ENCODE results near the gene TULP1. TPM values are rescaled to one million over a fixed set of nuclear protein-coding genes. Genes with fewer than 3 reads are reported as not detected.

The TULP1 gene
- total RNA-seq, 2 experiments from 2014 or later: not detected

DNA sequence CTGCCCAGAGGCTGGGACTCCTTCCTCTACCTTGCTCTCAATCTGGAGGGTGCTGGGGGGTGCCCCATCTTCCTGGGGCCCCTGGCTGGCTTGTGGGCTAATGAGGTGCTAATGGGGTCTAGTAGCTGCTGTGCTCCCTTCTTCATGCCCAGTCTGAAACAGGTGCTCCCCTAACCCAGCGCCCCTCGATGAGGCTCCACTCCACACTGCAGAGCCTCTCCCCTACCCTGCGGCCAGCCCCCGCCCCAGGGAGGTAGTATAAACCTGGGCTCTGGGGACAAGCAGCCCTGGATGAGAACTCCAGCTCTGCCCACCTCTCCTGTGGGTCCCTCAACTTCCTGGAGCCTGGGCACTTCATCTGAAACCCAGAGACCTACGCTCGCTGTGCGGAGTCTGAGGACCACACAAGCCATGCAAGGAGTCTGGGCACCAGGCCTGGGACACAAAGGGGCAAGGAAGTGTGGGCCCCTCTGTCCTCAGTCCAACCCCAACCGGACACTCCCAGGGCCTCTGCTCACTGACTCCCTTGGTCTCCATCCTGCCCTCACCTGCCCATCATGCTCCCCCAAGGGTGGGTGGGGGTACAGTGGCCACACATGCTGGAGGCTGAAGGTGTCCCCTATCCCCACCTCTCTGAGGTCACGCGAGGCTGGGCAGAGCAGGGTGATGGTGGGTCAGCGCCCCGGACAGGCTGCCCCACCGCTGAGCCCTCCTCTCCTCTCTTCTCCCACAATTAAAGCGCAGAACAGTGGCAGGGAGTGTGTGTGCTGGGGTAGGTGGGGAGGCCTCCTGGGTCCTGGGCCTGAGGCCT lies 38.4 kb downstream of the TULP1 start:
- Mint-ChIP-seq H3K27ac (peak overlapping the region; percentile 62), H3K4me1 (peaks cover 36% of the 10 kb centered on the region), H3K36me3 (peaks cover 36% of the 10 kb centered on the region), H3K4me3 (no peak overlapping the region), H3K9me3 (peaks cover 1% of the 10 kb centered on the region), H3K27me3 (peaks cover 17% of the 10 kb centered on the region)
- no peak for DNase-seq

- DNase-seq: no peak
Observed at GRCh38 chr6:35473850-35474130, 38.9 kb downstream of the TULP1 start.

GRCh38 chr6:35473075-35473849 lies 39.4 kb downstream of the TULP1 start:
- H3K4me3 Mint-ChIP-seq: peak overlapping the region; percentile 42
- H3K9me3 Mint-ChIP-seq: peaks cover 1% of the 10 kb centered on the region
- peak overlapping the region; percentile 68 for H3K27ac Mint-ChIP-seq
- H3K4me1 Mint-ChIP-seq: peaks cover 38% of the 10 kb centered on the region
- DNase-seq: peak; percentile 52
- peaks cover 19% of the 10 kb centered on the region for H3K27me3 Mint-ChIP-seq
- H3K36me3 Mint-ChIP-seq: peaks cover 47% of the 10 kb centered on the region

More at GRCh38 chr6:35473850-35474130, 38.9 kb downstream of the TULP1 start:
- Mint-ChIP-seq H3K36me3 (peaks cover 42% of the 10 kb centered on the region), H3K4me3 (peak overlapping the region; percentile 22), H3K9me3 (peaks cover 1% of the 10 kb centered on the region), H3K4me1 (peaks cover 38% of the 10 kb centered on the region), H3K27me3 (peaks cover 19% of the 10 kb centered on the region), H3K27ac (peak overlapping the region; percentile 67)

DNA sequence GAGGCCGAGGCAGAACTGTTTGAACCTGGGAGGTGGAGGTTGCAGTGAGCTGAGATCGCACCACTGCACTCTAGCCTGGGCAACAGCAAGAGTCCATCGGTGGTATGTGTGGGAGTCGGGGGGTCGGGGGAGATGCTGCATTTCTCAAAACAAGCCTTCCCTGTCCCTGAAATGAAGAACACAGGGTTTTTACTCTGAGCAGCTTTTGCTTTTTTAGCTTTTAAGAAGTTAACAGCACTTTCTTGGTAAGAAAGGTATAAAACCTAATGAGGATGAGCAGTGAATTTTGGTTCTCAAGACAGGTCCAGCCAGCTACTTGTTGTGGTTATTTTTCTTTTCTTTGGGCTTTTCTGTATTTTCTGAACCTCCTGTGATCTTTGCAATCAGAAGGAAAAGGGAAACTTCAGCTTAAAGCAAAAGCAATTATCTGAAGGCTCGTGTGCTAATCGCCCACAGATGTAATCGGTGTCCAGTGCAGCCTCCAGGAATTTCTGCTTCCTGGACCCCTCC lies 40.8 kb downstream of the TULP1 start:
- Mint-ChIP-seq H3K36me3 (peaks cover 57% of the 10 kb centered on the region), H3K27ac (peak overlapping the region; percentile 97), H3K27me3 (peaks cover 19% of the 10 kb centered on the region), H3K9me3 (peaks cover 1% of the 10 kb centered on the region), H3K4me3 (peak overlapping the region; percentile 98), H3K4me1 (peaks cover 46% of the 10 kb centered on the region)
- no peak for DNase-seq

DNA sequence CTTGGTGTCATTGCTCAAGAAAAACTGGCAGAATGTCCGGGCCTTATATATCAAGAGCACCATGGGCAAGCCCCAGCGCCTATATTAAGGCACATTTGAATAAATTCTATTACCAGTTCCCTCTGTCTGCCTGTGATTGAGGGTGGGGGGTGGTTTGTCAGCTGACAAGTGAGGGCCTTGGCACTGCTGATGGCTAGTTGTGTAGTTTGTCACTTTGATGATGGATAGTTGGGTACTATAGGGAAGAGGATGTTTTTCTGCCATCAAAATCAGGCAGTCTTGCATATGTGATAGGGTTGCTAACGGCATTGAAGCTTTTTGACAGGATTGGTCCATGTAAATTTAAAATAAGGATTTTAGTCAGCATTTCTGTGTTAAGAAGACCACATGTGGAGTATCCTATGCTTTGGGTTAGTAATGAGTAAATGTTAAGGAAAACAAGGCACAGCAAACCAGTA lies 42.0 kb downstream of the TULP1 start:
- H3K4me1 Mint-ChIP-seq: peaks cover 44% of the 10 kb centered on the region
- peaks cover 1% of the 10 kb centered on the region for H3K9me3 Mint-ChIP-seq
- peak overlapping the region; percentile 97 for H3K27ac Mint-ChIP-seq
- H3K36me3 Mint-ChIP-seq: peaks cover 63% of the 10 kb centered on the region
- H3K27me3 Mint-ChIP-seq: peaks cover 19% of the 10 kb centered on the region
- DNase-seq: no peak
- H3K4me3 Mint-ChIP-seq: peak overlapping the region; percentile 98

- H3K4me1 Mint-ChIP-seq: peaks cover 43% of the 10 kb centered on the region
- peaks cover 63% of the 10 kb centered on the region for H3K36me3 Mint-ChIP-seq
- peaks cover 19% of the 10 kb centered on the region for H3K27me3 Mint-ChIP-seq
- peak overlapping the region; percentile 98 for H3K4me3 Mint-ChIP-seq
- DNase-seq: no peak
- peaks cover 1% of the 10 kb centered on the region for H3K9me3 Mint-ChIP-seq
- peak overlapping the region; percentile 97 for H3K27ac Mint-ChIP-seq
Observed at GRCh38 chr6:35469751-35470662, 42.7 kb downstream of the TULP1 start.

DNA sequence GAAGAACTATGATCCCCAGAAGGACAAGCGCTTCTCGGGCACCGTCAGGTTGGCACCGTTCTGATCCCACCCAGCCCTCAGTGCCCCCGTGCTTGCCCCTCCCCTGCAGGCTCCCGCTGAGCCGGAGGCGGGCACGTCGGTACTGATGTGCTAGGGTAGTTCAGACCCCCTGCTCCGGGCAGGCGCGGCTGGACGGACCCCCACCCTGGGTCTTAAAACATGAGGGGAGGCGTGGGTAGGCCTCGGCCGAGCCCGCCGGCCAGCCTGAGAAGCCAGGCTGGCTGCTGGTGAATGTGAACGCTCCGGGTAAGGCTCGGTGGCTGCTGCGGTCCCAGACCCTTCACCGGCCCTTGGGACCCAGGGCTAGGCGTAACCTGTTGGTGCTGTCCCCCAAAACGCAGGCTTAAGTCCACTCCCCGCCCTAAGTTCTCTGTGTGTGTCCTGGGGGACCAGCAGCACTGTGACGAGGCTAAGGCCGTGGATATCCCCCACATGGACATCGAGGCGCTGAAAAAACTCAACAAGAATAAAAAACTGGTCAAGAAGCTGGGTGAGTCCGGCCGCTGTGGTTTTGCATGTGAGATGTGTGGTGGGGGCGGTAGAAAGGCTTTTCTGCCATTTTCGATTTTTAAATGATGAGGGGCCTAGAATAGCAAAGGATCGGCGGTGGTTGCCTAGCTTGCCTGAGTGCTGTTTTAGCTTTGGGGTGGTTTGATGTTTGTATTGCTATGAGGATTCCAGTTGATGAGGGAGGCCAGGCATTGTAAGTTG lies 43.5 kb downstream of the TULP1 start:
- H3K9me3 Mint-ChIP-seq: peaks cover 1% of the 10 kb centered on the region
- H3K36me3 Mint-ChIP-seq: peaks cover 66% of the 10 kb centered on the region
- peak; percentile 26 for DNase-seq
- H3K27ac Mint-ChIP-seq: peak overlapping the region; percentile 97
- peaks cover 40% of the 10 kb centered on the region for H3K4me1 Mint-ChIP-seq
- peaks cover 19% of the 10 kb centered on the region for H3K27me3 Mint-ChIP-seq
- H3K4me3 Mint-ChIP-seq: peak overlapping the region; percentile 98

DNA sequence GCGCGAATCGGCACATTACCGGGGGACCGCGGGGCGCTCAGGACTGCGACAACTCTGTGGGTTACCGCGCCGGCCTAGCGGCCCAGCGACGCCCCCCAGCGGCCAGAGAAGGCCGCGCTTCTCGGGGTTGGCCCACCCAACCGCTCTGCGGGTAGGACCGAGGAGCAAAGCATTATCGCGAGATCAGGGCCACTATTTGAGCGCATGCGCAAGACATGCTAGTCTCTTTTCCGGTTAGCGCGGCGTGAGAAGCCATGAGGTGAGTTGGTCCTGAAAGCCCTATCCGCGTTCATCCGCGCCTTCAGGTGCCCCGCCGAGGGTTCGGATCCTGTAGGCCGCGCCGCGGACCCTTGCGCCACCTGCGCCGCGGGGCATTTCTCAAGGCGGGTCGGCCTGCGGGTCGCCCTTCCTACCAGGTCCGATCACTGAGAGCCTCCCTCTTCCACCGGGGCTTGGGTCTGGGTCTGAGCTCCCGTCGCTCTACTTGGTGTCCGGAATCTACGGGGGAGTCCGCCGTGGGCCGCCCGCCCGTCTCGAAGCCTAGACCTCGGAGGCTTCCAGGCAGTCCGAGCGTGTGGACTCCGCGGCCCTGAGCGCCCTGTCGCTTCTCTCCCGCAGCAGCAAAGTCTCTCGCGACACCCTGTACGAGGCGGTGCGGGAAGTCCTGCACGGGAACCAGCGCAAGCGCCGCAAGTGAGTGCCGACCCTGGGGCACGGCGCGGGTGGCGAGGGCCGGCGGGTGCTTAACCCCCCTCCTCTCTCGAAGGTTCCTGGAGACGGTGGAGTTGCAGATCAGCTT lies 44.3 kb downstream of the TULP1 start, which contains the start of gene RPL10A:
Gene RPL10A, plus strand, starts transcription at position 221 of the 799 bp plus-strand sequence. Its CDS starts 34 bp downstream, at position 255.
- Mint-ChIP-seq H3K27ac (peak within 1 kb of the TSS; percentile 97), H3K9me3 (peaks cover 1% of the 10 kb centered on the region), H3K27me3 (peaks cover 19% of the 10 kb centered on the region), H3K4me3 (peak within 1 kb of the TSS; percentile 98), H3K36me3 (peaks cover 70% of the 10 kb centered on the region), H3K4me1 (peaks cover 40% of the 10 kb centered on the region)
- peak; percentile 94 for DNase-seq

DNA sequence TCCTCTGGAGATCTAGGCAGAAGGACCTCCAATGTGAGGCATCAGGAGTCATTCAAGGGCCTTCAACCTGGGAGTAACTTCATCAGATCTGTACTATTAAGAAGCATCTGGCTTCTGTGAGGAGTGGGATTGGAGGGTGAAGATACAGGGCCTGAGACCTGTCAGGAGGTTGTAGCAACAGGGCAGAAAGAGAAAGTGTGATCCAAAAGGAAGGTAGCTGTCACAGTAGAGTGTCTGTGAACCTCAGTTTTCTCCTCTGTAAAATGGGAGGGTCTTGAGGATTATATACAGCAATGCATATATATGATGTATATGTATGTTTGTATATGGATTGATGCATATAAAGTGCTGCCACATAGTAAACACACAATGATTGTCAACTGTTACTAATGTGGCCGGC lies 47.0 kb downstream of the TULP1 start:
- H3K4me1 Mint-ChIP-seq: peaks cover 24% of the 10 kb centered on the region

GRCh38 chr6:35463292-35463691 lies 49.4 kb downstream of the TULP1 start:
- DNase-seq: no peak
- Mint-ChIP-seq H3K27me3 (no peaks in the 10 kb centered on the region), H3K36me3 (peaks cover 41% of the 10 kb centered on the region), H3K4me1 (peaks cover 10% of the 10 kb centered on the region), H3K4me3 (no peak overlapping the region), H3K9me3 (no peaks in the 10 kb centered on the region), H3K27ac (no peak overlapping the region)

More for the DNA sequence above, 47.0 kb downstream of the TULP1 start:
- no peak for DNase-seq
- Mint-ChIP-seq H3K27me3 (peaks cover 11% of the 10 kb centered on the region), H3K27ac (no peak overlapping the region), H3K4me3 (no peak overlapping the region), H3K9me3 (peaks cover under 1% of the 10 kb centered on the region), H3K36me3 (peaks cover 56% of the 10 kb centered on the region)

DNA sequence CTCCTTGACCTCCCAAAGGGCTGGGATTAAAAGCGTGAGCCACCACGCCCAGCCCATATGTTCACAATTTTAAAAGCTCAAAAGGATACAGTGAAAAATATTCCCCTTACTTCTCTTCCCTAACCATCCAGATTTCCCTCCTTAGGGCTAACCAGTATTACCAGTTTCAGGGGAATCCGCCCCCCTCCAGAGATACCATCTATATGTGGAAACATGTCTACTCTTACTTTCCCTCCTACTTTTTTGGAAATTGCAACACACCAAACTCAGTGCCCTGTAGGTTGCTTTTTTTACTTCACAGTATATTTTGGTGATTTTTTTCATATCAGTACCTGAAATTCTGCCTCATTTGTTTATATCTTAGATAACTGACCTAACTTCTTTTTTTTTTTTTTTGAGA lies 51.4 kb downstream of the TULP1 start:
- H3K4me3 Mint-ChIP-seq: no peak overlapping the region
- no peaks in the 10 kb centered on the region for H3K27me3 Mint-ChIP-seq
- no peak overlapping the region for H3K27ac Mint-ChIP-seq
- H3K36me3 Mint-ChIP-seq: peaks cover 25% of the 10 kb centered on the region
- no peaks in the 10 kb centered on the region for H3K9me3 Mint-ChIP-seq
- peaks cover 4% of the 10 kb centered on the region for H3K4me1 Mint-ChIP-seq
- DNase-seq: no peak

GRCh38 chr6:35457907-35458306 lies 54.8 kb downstream of the TULP1 start:
- no peak for DNase-seq
- peaks cover 26% of the 10 kb centered on the region for H3K36me3 Mint-ChIP-seq
- H3K27ac Mint-ChIP-seq: no peak overlapping the region
- H3K9me3 Mint-ChIP-seq: no peaks in the 10 kb centered on the region
- H3K27me3 Mint-ChIP-seq: no peaks in the 10 kb centered on the region
- no peak overlapping the region for H3K4me3 Mint-ChIP-seq
- H3K4me1 Mint-ChIP-seq: peaks cover 22% of the 10 kb centered on the region

DNA sequence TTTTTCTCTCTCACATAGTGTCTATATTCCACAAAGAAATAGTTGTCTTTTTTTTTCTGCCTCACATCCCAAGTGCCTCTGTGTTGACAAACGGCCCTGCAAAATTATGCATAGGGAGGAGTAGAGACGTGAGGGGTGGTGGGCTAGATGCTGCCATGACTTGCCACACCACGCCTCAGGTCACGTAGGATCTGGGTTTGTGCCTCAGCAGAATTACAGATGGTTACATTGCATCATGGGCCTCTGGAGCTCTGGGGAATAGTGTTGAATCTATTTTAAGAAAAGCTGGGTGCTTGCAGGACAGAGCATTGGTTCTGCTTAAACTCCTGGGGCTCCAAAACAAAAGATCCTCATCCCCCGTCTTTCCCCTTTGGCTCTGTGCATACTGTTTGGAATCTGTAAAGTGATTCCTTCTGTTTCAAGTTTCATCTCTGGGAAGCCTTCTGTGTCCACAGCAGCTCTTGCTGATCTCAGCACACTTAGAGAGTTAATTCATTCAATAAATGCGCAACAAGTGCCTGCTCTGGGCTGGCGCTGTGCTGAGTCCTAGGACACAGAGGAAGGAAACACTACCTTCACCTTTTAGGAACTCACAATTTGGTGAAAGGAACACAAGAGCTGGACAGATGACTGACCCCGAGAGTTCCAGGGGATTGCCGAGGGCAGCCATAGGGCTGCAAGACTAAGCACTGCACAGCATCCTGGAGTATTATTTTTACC lies 58.1 kb downstream of the TULP1 start:
- H3K4me3 Mint-ChIP-seq: peak overlapping the region; percentile 9
- H3K27me3 Mint-ChIP-seq: no peaks in the 10 kb centered on the region
- H3K4me1 Mint-ChIP-seq: peaks cover 32% of the 10 kb centered on the region
- no peak overlapping the region for H3K27ac Mint-ChIP-seq
- no peaks in the 10 kb centered on the region for H3K9me3 Mint-ChIP-seq
- peaks cover 12% of the 10 kb centered on the region for H3K36me3 Mint-ChIP-seq
- no peak for DNase-seq

All from activated naive CD8-positive, alpha-beta T cell treated with anti-CD3 and anti-CD28 coated beads for 36 hours (primary cell).